MCF 10A (cell line): ENCODE measurements around the gene TRIM8. TPM values are rescaled to one million over a fixed set of nuclear protein-coding genes. Genes with fewer than 3 reads are reported as not detected.

Experiments
- BruUV-seq: library from RNA; stranded (reverse); fragments of 400-500 nt; replicated peaks from 2 replicates; lab custom pipeline; 2021; lab: Mats Ljungman, UMichigan
- CTCF ChIA-PET: fragments of 300-600 bp; sonication (Branson Sonifier 250); formaldehyde crosslinking; extraction: SDS; loops from one replicate; lab custom pipeline; 2021; ENCODE audit warnings: antibody characterized with exemption, inconsistent platforms; lab: Yijun Ruan, JAX
- POLR2A ChIA-PET: fragments of 300-600, 350-650 bp; sonication (Branson Sonifier 250); formaldehyde crosslinking; extraction: SDS; loops from one replicate; lab custom pipeline; 2020; ENCODE audit warnings: antibody characterized with exemption, inconsistent platforms; lab: Yijun Ruan, JAX
- DNase-seq: peaks from one replicate; pipeline ENCODE4 v3.0.0-alpha.2; 2018; ENCODE audit not compliant: unreplicated experiment
- H3K27ac Mint-ChIP-seq: one replicate; pipeline ENCODE4 v1.8.0; 2022; ENCODE audit warnings: mild to moderate bottlenecking, low read depth, mixed read lengths; ENCODE audit not compliant: unreplicated experiment
- H3K27me3 Mint-ChIP-seq: one replicate; pipeline ENCODE4 v1.8.0; 2022; ENCODE audit warnings: mixed read lengths; ENCODE audit not compliant: insufficient read depth, unreplicated experiment
- H3K36me3 Mint-ChIP-seq: one replicate; pipeline ENCODE4 v1.8.0; 2022; ENCODE audit warnings: mild to moderate bottlenecking, moderate library complexity, mixed read lengths; ENCODE audit not compliant: insufficient read depth, unreplicated experiment
- H3K4me1 Mint-ChIP-seq: one replicate; pipeline ENCODE4 v1.8.0; 2022; ENCODE audit warnings: mixed read lengths; ENCODE audit not compliant: insufficient read depth, unreplicated experiment
- H3K4me3 Mint-ChIP-seq: one replicate; pipeline ENCODE4 v1.8.0; 2022; ENCODE audit warnings: mild to moderate bottlenecking, moderate library complexity, mixed read lengths; ENCODE audit not compliant: unreplicated experiment
- H3K9me3 Mint-ChIP-seq: one replicate; pipeline ENCODE4 v1.8.0; 2022; ENCODE audit warnings: mixed read lengths; ENCODE audit not compliant: unreplicated experiment
- CTCF ChIP-seq: fragments of 200-600 bp; IDR thresholded peaks from one replicate; pipeline ENCODE4 v1.8.0; 2022; ENCODE audit warnings: antibody characterized with exemption, mild to moderate bottlenecking; ENCODE audit not compliant: unreplicated experiment
- intact Hi-C: fragments of 100-400 bp; cut with micrococcal nuclease; formaldehyde crosslinking; loops from 2 replicates; pipeline ENCODE4 v1.14.1; 2022
- total RNA-seq: library from RNA; stranded (reverse); gene quantifications from 2 replicates; pipeline ENCODE4 v1.2.3, GENCODE V29; 2022

TRIM8 gene
- total RNA-seq, 1 experiment from 2014 or later = 78.1 TPM

GRCh38 chr10:102599565-102600327 is 44.5 kb upstream of the TRIM8 start:
- Mint-ChIP-seq H3K27me3 (no peaks in the 10 kb centered on the region), H3K4me3 (no peak overlapping the region), H3K27ac (no peak overlapping the region), H3K4me1 (peaks cover 13% of the 10 kb centered on the region), H3K9me3 (no peaks in the 10 kb centered on the region), H3K36me3 (peaks cover 21% of the 10 kb centered on the region)
- no peak for DNase-seq
- no peak for TF ChIP-seq CTCF
- BruUV-seq = no TSS peak
- ChIA-PET POLR2A (no interaction called here), CTCF (interaction anchor here (0.6 to 1.3 kb wide), 3 partner anchors 16 to 46 kb away, joined by 3 to 6 read pairs (median 6); no protein-coding TSS in a partner anchor)
- intact Hi-C loops = loop anchor here (5.0 kb wide), 1 partner anchor 43 kb away; the partner anchor contains the start of gene TRIM8

- ChIA-PET POLR2A (no interaction called here), CTCF (interaction anchor here (1.0 to 1.3 kb wide), 2 partner anchors 16 to 17 kb away, joined by 3 to 6 read pairs; no protein-coding TSS in a partner anchor)
- Mint-ChIP-seq H3K4me3 (no peak overlapping the region), H3K36me3 (peaks cover 13% of the 10 kb centered on the region), H3K27me3 (no peaks in the 10 kb centered on the region), H3K4me1 (peaks cover 13% of the 10 kb centered on the region), H3K9me3 (no peaks in the 10 kb centered on the region), H3K27ac (no peak overlapping the region)
- TF ChIP-seq CTCF = no peak
- intact Hi-C loops = no loop called here
- DNase-seq = no peak
- no TSS peak for BruUV-seq
These were observed 43.5 kb upstream of the TRIM8 start for GRCh38 chr10:102600816-102601215.

GRCh38 chr10:102601639-102602038 is 42.6 kb upstream of the TRIM8 start:
- H3K27me3 Mint-ChIP-seq = no peaks in the 10 kb centered on the region
- ChIA-PET POLR2A (interaction anchor here (0.9 to 2.0 kb wide), 2 partner anchors 11 to 97 kb away, joined by 3 to 4 read pairs; partner anchors contain the start of gene SUFU), CTCF (interaction anchor here (0.7 to 1.1 kb wide), 2 partner anchors 16 to 179 kb away, joined by 3 read pairs; no protein-coding TSS in a partner anchor)
- H3K27ac Mint-ChIP-seq = no peak overlapping the region
- peaks cover 15% of the 10 kb centered on the region for H3K4me1 Mint-ChIP-seq
- no peak for TF ChIP-seq CTCF
- H3K4me3 Mint-ChIP-seq = no peak overlapping the region
- intact Hi-C loops = no loop called here
- no peaks in the 10 kb centered on the region for H3K9me3 Mint-ChIP-seq
- H3K36me3 Mint-ChIP-seq = peaks cover 9% of the 10 kb centered on the region
- no TSS peak for BruUV-seq
- no peak for DNase-seq

- peaks cover 6% of the 10 kb centered on the region for H3K36me3 Mint-ChIP-seq
- no peak for DNase-seq
- BruUV-seq = no TSS peak
- H3K9me3 Mint-ChIP-seq = no peaks in the 10 kb centered on the region
- ChIA-PET CTCF (interaction anchor here (1.1 kb wide), 1 partner anchor 17 kb away, joined by 3 read pairs; no protein-coding TSS in a partner anchor), POLR2A (interaction anchor here (0.9 to 2.0 kb wide), 4 partner anchors 10 to 98 kb away, joined by 3 to 5 read pairs (median 4); partner anchors contain the start of gene SUFU)
- TF ChIP-seq CTCF = no peak
- peaks cover 18% of the 10 kb centered on the region for H3K4me1 Mint-ChIP-seq
- H3K27me3 Mint-ChIP-seq = no peaks in the 10 kb centered on the region
- intact Hi-C loops = no loop called here
- no peak overlapping the region for H3K4me3 Mint-ChIP-seq
- H3K27ac Mint-ChIP-seq = no peak overlapping the region
These were observed 41.8 kb upstream of the TRIM8 start for GRCh38 chr10:102602272-102603045.
